ENCODE measurements around the gene ASTL. TPM values are rescaled to one million over a fixed set of nuclear protein-coding genes. Genes with fewer than 3 reads are reported as not detected.

The ASTL gene
- total and polyA plus RNA-seq, 4 donors: 0.27 to 0.33 (median 0.28) TPM; not detected in 1

- no peaks in the 10 kb centered on the region for H3K36me3 ChIP-seq (ENCODE audit: control insufficient read depth, insufficient read depth, low read length)
- DNase-seq (ENCODE audit: low read depth in 4 of 6, low spot score in 6 of 6): no peak
- H3K27me3 ChIP-seq (ENCODE audit: control insufficient read depth, insufficient read depth, low read length): no peaks in the 10 kb centered on the region
- no peak overlapping the region for H3K27ac ChIP-seq (ENCODE audit: low read depth, low read length)
- peaks cover 3% of the 10 kb centered on the region for H3K9me3 ChIP-seq (ENCODE audit: control insufficient read depth, insufficient read depth, low read length)
- peaks cover 8% of the 10 kb centered on the region for H3K4me1 ChIP-seq (ENCODE audit: control insufficient read depth, insufficient read depth, low read length)
- 62% methylated on average over 3 of the region's 8 CpGs for WGBS (ENCODE audit: insufficient coverage)
- H3K4me3 ChIP-seq (ENCODE audit: low read depth, low read length): no peak overlapping the region
Measured at GRCh38 chr2:96103187-96103601, 35.1 kb downstream of the ASTL start.

DNA sequence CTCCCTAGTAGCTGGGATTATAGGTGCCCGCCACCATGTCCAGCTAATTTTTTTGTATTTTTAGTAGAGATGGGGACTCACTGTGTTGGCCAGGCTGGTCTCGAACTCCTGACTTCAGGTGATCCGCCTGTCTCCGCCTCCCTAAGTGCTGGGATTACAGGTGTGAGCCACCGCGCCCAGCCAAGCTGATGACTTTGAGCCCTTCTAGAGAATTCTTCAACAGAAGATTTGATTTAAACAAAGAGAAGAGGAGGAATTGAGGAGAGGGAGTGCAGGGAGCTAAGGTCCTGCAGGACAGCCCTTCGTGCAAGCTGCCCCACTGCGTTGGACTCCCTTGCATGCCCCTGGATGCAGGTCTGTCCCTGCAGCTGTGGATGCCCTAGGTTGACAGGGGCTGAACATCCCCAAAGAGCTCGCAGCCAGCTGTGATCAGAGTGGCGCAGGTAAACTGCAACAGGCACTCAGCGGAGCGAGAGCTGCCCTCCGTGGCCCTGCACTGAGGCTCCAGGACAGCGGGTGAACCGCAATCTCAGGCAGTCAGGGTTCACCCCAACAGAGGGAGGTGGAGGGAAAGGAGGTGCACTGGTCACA lies 35.6 kb downstream of the ASTL start:
- 97% methylated on average over 15 of the region's 15 CpGs for WGBS (ENCODE audit: insufficient coverage)

GRCh38 chr2:96100893-96101304 lies 37.4 kb downstream of the ASTL start:
- no peak overlapping the region for H3K27ac ChIP-seq (ENCODE audit: low read depth, low read length)
- WGBS (ENCODE audit: insufficient coverage): 86% methylated on average over 1 of the region's 3 CpGs
- DNase-seq (ENCODE audit: low read depth in 4 of 6, low spot score in 6 of 6): no peak
- no peak overlapping the region for H3K4me3 ChIP-seq (ENCODE audit: low read depth, low read length)
- peaks cover 4% of the 10 kb centered on the region for H3K4me1 ChIP-seq (ENCODE audit: control insufficient read depth, insufficient read depth, low read length)
- H3K9me3 ChIP-seq (ENCODE audit: control insufficient read depth, insufficient read depth, low read length): peaks cover 3% of the 10 kb centered on the region
- H3K27me3 ChIP-seq (ENCODE audit: control insufficient read depth, insufficient read depth, low read length): no peaks in the 10 kb centered on the region
- H3K36me3 ChIP-seq (ENCODE audit: control insufficient read depth, insufficient read depth, low read length): no peaks in the 10 kb centered on the region

More for the DNA sequence above, 35.6 kb downstream of the ASTL start:
- Histone ChIP-seq H3K4me3 (ENCODE audit: low read depth, low read length) (no peak overlapping the region), H3K27me3 (ENCODE audit: control insufficient read depth, insufficient read depth, low read length) (no peaks in the 10 kb centered on the region), H3K27ac (ENCODE audit: low read depth, low read length) (no peak overlapping the region), H3K9me3 (ENCODE audit: control insufficient read depth, insufficient read depth, low read length) (peaks cover 3% of the 10 kb centered on the region), H3K36me3 (ENCODE audit: control insufficient read depth, insufficient read depth, low read length) (no peaks in the 10 kb centered on the region), H3K4me1 (ENCODE audit: control insufficient read depth, insufficient read depth, low read length) (peaks cover 4% of the 10 kb centered on the region)
- no peak for DNase-seq (ENCODE audit: low read depth in 4 of 6, low spot score in 6 of 6)

- no peak overlapping the region for H3K27ac ChIP-seq (ENCODE audit: low read depth, low read length)
Measured at GRCh38 chr2:96099861-96100798, 38.2 kb downstream of the ASTL start.

DNA sequence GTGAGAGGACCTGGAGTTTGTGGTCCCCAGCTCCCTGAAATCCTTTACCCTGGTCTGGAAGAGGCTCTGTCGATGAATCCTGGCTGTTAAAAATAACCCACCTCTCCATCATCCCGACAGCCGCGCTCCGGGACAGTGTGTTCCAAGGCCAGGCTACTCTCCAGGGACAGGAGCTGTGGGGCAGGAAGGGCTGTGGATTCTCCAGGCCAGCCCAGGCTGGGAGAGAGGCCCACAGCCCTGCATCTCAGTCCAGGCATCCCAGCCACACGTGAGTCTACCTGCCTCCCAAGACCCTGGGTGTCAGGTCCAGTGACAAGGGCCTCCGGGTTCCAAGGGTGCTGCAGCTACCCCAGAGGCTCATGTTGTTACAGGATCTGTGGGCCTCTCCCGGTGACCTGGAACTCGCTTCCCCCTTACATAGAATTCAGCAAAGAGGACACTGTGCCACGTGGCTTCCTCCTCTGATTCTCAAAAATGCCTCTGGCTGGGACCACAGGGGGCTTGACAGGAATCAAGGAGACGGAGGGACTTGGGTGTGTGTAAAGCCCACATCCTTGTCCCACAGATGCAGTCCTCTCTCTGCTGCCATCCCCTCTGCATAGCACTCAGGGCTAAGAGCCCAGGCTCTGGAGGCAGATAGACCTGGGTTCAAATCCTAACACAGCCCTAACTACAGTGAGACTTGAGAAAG lies 39.3 kb downstream of the ASTL start:
- Histone ChIP-seq H3K27me3 (ENCODE audit: control insufficient read depth, insufficient read depth, low read length) (no peaks in the 10 kb centered on the region), H3K27ac (ENCODE audit: low read depth, low read length) (no peak overlapping the region), H3K4me1 (ENCODE audit: control insufficient read depth, insufficient read depth, low read length) (no peaks in the 10 kb centered on the region), H3K36me3 (ENCODE audit: control insufficient read depth, insufficient read depth, low read length) (no peaks in the 10 kb centered on the region), H3K9me3 (ENCODE audit: control insufficient read depth, insufficient read depth, low read length) (no peaks in the 10 kb centered on the region), H3K4me3 (ENCODE audit: low read depth, low read length) (no peak overlapping the region)
- DNase-seq (ENCODE audit: low read depth in 4 of 6, low spot score in 6 of 6): no peak
- 84% methylated on average over 7 of the region's 11 CpGs for WGBS (ENCODE audit: insufficient coverage)

More at GRCh38 chr2:96099861-96100798, 38.2 kb downstream of the ASTL start:
- Histone ChIP-seq H3K4me3 (ENCODE audit: low read depth, low read length) (no peak overlapping the region), H3K9me3 (ENCODE audit: control insufficient read depth, insufficient read depth, low read length) (peaks cover 3% of the 10 kb centered on the region), H3K36me3 (ENCODE audit: control insufficient read depth, insufficient read depth, low read length) (no peaks in the 10 kb centered on the region), H3K27me3 (ENCODE audit: control insufficient read depth, insufficient read depth, low read length) (no peaks in the 10 kb centered on the region), H3K4me1 (ENCODE audit: control insufficient read depth, insufficient read depth, low read length) (peaks cover 4% of the 10 kb centered on the region)
- no peak for DNase-seq (ENCODE audit: low read depth in 4 of 6, low spot score in 6 of 6)
- WGBS (ENCODE audit: insufficient coverage): 61% methylated on average over 8 of the region's 12 CpGs

DNA sequence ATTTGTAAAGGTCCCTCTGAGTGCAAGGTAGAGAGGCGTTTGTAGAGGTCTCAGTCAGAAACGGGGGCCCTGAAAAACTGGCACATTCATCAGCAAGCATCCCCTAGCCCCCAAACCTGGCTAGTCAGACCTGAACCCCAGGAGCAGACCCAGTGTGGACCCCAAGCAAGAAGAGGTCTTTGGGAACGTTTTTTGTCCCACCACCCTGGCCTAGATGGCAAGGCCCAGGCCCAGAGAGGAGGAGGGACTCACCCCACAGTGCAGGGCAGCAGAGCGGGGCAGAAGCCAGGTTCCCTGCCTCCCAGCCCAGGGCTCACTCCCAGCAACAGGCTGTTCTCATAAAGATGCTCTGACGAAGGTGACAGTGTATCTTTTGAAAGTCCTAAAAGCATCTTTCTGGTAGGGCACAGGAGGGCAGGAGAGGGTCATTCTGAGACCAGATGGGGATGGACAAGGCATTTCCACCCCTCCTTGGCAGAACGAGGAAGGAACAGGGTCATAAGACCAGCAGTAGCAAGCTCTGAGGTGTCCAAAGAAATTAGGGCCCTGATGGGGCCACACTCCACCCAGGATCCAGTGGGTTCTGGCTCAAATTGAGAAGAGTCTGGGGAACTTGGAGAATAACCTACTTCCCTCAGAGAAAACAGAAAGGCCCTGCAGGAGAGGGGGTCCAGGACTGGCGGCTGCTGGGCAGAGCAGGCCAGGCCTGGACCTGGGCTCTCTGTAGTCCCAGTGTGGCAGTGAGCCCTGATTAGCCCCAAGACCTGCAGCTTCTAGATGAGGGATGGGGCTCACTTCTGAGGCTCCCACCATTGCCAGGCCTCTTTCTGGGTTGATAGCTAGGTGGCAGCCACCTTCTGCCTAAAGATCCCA lies 40.1 kb downstream of the ASTL start:
- Histone ChIP-seq H3K4me1 (ENCODE audit: control insufficient read depth, insufficient read depth, low read length) (no peaks in the 10 kb centered on the region), H3K4me3 (ENCODE audit: low read depth, low read length) (no peak overlapping the region), H3K27me3 (ENCODE audit: control insufficient read depth, insufficient read depth, low read length) (no peaks in the 10 kb centered on the region), H3K27ac (ENCODE audit: low read depth, low read length) (no peak overlapping the region), H3K9me3 (ENCODE audit: control insufficient read depth, insufficient read depth, low read length) (no peaks in the 10 kb centered on the region), H3K36me3 (ENCODE audit: control insufficient read depth, insufficient read depth, low read length) (no peaks in the 10 kb centered on the region)
- WGBS (ENCODE audit: insufficient coverage): 70% methylated on average over 6 of the region's 7 CpGs
- no peak for DNase-seq (ENCODE audit: low read depth in 4 of 6, low spot score in 6 of 6)

GRCh38 chr2:96097441-96097840 lies 40.9 kb downstream of the ASTL start:
- H3K4me1 ChIP-seq (ENCODE audit: control insufficient read depth, insufficient read depth, low read length): no peaks in the 10 kb centered on the region
- no peak overlapping the region for H3K27ac ChIP-seq (ENCODE audit: low read depth, low read length)
- DNase-seq (ENCODE audit: low read depth in 4 of 6, low spot score in 6 of 6): no peak
- H3K4me3 ChIP-seq (ENCODE audit: low read depth, low read length): no peak overlapping the region
- no peaks in the 10 kb centered on the region for H3K9me3 ChIP-seq (ENCODE audit: control insufficient read depth, insufficient read depth, low read length)
- 95% methylated on average over 4 of the region's 5 CpGs for WGBS (ENCODE audit: insufficient coverage)
- no peaks in the 10 kb centered on the region for H3K36me3 ChIP-seq (ENCODE audit: control insufficient read depth, insufficient read depth, low read length)
- H3K27me3 ChIP-seq (ENCODE audit: control insufficient read depth, insufficient read depth, low read length): no peaks in the 10 kb centered on the region

DNA sequence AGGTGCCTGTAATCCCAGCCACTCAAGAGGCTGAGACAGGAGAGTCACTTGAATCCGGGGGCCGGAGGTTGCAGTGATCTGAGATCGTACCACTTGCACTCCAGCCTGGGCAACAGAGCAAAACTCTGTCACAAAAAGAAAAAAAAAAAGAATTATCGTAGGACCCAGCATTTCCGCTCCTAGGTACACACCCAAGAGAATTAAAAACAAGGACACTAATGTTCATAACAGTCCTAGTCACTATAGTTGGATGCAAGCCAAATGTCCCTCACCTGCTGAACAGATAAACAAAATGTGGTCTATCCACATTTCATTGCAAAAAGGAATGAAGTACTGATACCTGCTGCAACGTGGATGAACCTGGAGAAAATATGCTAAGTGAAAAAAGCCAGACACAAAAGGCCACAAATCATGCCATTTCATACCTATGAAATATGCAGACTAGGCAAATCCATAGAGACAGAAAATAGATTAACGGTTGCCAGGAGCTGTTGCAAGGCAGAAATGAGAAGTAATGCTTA lies 43.1 kb downstream of the ASTL start:
- no peak for DNase-seq (ENCODE audit: low read depth in 4 of 6, low spot score in 6 of 6)
- H3K27ac ChIP-seq (ENCODE audit: low read depth, low read length): no peak overlapping the region
- no peaks in the 10 kb centered on the region for H3K9me3 ChIP-seq (ENCODE audit: control insufficient read depth, insufficient read depth, low read length)
- H3K27me3 ChIP-seq (ENCODE audit: control insufficient read depth, insufficient read depth, low read length): no peaks in the 10 kb centered on the region
- WGBS (ENCODE audit: insufficient coverage): 94% methylated on average over 2 of the region's 7 CpGs
- peaks cover 13% of the 10 kb centered on the region for H3K4me1 ChIP-seq (ENCODE audit: control insufficient read depth, insufficient read depth, low read length)
- H3K36me3 ChIP-seq (ENCODE audit: control insufficient read depth, insufficient read depth, low read length): no peaks in the 10 kb centered on the region
- H3K4me3 ChIP-seq (ENCODE audit: low read depth, low read length): no peak overlapping the region

- WGBS (ENCODE audit: insufficient coverage): 86% methylated on average over 4 of the region's 4 CpGs
- H3K4me1 ChIP-seq (ENCODE audit: control insufficient read depth, insufficient read depth, low read length): peaks cover 27% of the 10 kb centered on the region
- H3K36me3 ChIP-seq (ENCODE audit: control insufficient read depth, insufficient read depth, low read length): no peaks in the 10 kb centered on the region
- no peak for DNase-seq (ENCODE audit: low read depth in 4 of 6, low spot score in 6 of 6)
- H3K9me3 ChIP-seq (ENCODE audit: control insufficient read depth, insufficient read depth, low read length): no peaks in the 10 kb centered on the region
- no peaks in the 10 kb centered on the region for H3K27me3 ChIP-seq (ENCODE audit: control insufficient read depth, insufficient read depth, low read length)
- H3K4me3 ChIP-seq (ENCODE audit: low read depth, low read length): no peak overlapping the region
- no peak overlapping the region for H3K27ac ChIP-seq (ENCODE audit: low read depth, low read length)
Measured at GRCh38 chr2:96093528-96093927, 44.8 kb downstream of the ASTL start.
